Breast epithelium (tissue), 4 donors: ENCODE data around the gene CAMSAP2. TPM values are rescaled to one million over a fixed set of nuclear protein-coding genes. Genes with fewer than 3 reads are reported as not detected.

Source experiments
- DNase-seq, 2 donors: peaks; one replicate each; pipeline ENCODE4 v3.0.0-alpha.2; 2019; ENCODE audit warnings: low spot score in 2 of 2
- H3K27ac ChIP-seq, 2 donors: fragments of 200-600 bp; sonication (generic) in 1 of 2; one replicate each; pipeline ENCODE4 v1.5.1; 2016 to 2019; ENCODE audit warnings: mild to moderate bottlenecking in 1 of 2
- H3K27me3 ChIP-seq, 2 donors: fragments of 200-600 bp; sonication (generic) in 1 of 2; one replicate each; pipeline versions ENCODE4 v1.5.1 to v1.6.0; 2017 to 2019; ENCODE audit warnings: control low read depth in 1 of 2, mild to moderate bottlenecking in 1 of 2
- H3K36me3 ChIP-seq: fragments of 200-600 bp; one replicate; pipeline ENCODE4 v1.5.1; 2019
- H3K4me1 ChIP-seq, 2 donors: fragments of 200-600 bp; sonication (generic); one replicate each; pipeline ENCODE4 v1.5.1; 2016 to 2019; ENCODE audit warnings: control low read depth in 1 of 2
- H3K4me3 ChIP-seq, 3 donors: fragments of 200-600 bp; sonication (generic); 1 replicate in 2 of 3; 2 replicates in 1 of 3; pipeline ENCODE4 v1.5.1; 2016 to 2019; ENCODE audit warnings: mild to moderate bottlenecking in 3 of 3, moderate library complexity in 2 of 3
- H3K9me3 ChIP-seq, 2 donors: fragments of 200-600 bp; sonication (generic) in 1 of 2; one replicate each; pipeline ENCODE4 v1.5.1; 2016 to 2019; ENCODE audit warnings: control low read depth in 1 of 2
- POLR2A ChIP-seq: fragments of 450-650 bp; IDR thresholded peaks from one replicate; pipeline ENCODE4 v1.6.1; 2016; ENCODE audit warnings: antibody characterized with exemption, mild to moderate bottlenecking, moderate library complexity
- POLR2AphosphoS5 ChIP-seq, 3 donors: sonication (generic); formaldehyde crosslinking; IDR thresholded peaks; one replicate each; pipeline ENCODE4 v1.6.1; 2017; ENCODE audit warnings: antibody characterized with exemption in 3 of 3
- intact Hi-C: fragments of 100-400 bp; cut with DNase I; formaldehyde crosslinking; loops from one replicate; pipeline ENCODE4 v1.15.1; 2023; ENCODE audit warnings: low total_unique reads
- total RNA-seq, 3 donors: library from RNA; depleted of rRNA; stranded (reverse); fragments of >200 nt; gene quantifications; one replicate each; pipeline ENCODE4 v1.1.0, GENCODE V29; 2016
- TF ChIP-seq, protein P1 (sequence below), 3 donors: fragments of 450-650 bp; IDR thresholded peaks; one replicate each; pipeline ENCODE4 v1.5.1; 2016 to 2017; ENCODE audit warnings: antibody characterized with exemption in 3 of 3, mild to moderate bottlenecking in 3 of 3, moderate library complexity in 3 of 3

The CAMSAP2 gene
- total RNA-seq, 3 donors from 2014 or later: 36.4 to 42.4 (median 38.6) TPM

- Histone ChIP-seq H3K4me1 (no peaks in the 10 kb centered on the region), H3K27me3 (no peaks in the 10 kb centered on the region), H3K27ac (no peak overlapping the region), H3K9me3 (no peaks in the 10 kb centered on the region), H3K36me3 (no peaks in the 10 kb centered on the region), H3K4me3 (no peak overlapping the region)
- DNase-seq: no peak
- intact Hi-C loops: no loop called here
- no peak for TF ChIP-seq POLR2A
- TF ChIP-seq, protein P1, sequence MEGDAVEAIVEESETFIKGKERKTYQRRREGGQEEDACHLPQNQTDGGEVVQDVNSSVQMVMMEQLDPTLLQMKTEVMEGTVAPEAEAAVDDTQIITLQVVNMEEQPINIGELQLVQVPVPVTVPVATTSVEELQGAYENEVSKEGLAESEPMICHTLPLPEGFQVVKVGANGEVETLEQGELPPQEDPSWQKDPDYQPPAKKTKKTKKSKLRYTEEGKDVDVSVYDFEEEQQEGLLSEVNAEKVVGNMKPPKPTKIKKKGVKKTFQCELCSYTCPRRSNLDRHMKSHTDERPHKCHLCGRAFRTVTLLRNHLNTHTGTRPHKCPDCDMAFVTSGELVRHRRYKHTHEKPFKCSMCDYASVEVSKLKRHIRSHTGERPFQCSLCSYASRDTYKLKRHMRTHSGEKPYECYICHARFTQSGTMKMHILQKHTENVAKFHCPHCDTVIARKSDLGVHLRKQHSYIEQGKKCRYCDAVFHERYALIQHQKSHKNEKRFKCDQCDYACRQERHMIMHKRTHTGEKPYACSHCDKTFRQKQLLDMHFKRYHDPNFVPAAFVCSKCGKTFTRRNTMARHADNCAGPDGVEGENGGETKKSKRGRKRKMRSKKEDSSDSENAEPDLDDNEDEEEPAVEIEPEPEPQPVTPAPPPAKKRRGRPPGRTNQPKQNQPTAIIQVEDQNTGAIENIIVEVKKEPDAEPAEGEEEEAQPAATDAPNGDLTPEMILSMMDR (IDR thresholded peaks at IDR 0.05): no peak
- TF ChIP-seq POLR2AphosphoS5 (IDR thresholded peaks at IDR 0.05): no peak
Observed at GRCh38 chr1:200849430-200849829, 110.7 kb downstream of the CAMSAP2 start.

DNA sequence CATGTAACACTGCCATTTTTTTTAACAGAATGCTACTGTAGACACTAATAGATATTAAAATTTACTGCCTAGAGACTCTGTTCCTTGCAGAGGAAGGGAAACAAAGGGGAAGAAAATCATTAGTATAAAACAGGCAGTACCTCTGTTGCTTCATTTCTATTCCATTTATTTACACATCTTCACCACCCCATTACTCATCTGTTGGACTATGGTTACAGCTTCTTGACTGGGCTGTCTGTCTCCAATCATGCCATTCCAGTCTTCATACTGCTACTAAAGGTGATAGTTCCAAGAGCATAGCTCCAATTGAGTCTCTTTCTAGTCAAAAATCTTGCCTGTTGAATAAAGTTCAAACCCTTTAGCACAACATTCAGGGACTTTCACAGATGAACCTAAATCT, 111.9 kb downstream of the CAMSAP2 start:
- Histone ChIP-seq H3K27me3 (no peaks in the 10 kb centered on the region), H3K4me3 (no peak overlapping the region), H3K27ac (no peak overlapping the region), H3K4me1 (no peaks in the 10 kb centered on the region), H3K9me3 (no peaks in the 10 kb centered on the region), H3K36me3 (no peaks in the 10 kb centered on the region)
- intact Hi-C loops: no loop called here
- no peak for DNase-seq
- no peak for TF ChIP-seq POLR2AphosphoS5 (IDR thresholded peaks at IDR 0.05)
- TF ChIP-seq, protein P1 (IDR thresholded peaks at IDR 0.05): no peak
- TF ChIP-seq POLR2A: no peak

GRCh38 chr1:200856716-200857357, 118.1 kb downstream of the CAMSAP2 start:
- Histone ChIP-seq H3K9me3 (no peaks in the 10 kb centered on the region), H3K27me3 (no peaks in the 10 kb centered on the region), H3K27ac (no peak overlapping the region), H3K36me3 (no peaks in the 10 kb centered on the region), H3K4me1 (no peaks in the 10 kb centered on the region), H3K4me3 (no peak overlapping the region)
- DNase-seq: no peak
- TF ChIP-seq POLR2AphosphoS5 (IDR thresholded peaks at IDR 0.05): no peak
- TF ChIP-seq, protein P1 (IDR thresholded peaks at IDR 0.05): no peak
- TF ChIP-seq POLR2A: no peak
- intact Hi-C loops: no loop called here

DNA sequence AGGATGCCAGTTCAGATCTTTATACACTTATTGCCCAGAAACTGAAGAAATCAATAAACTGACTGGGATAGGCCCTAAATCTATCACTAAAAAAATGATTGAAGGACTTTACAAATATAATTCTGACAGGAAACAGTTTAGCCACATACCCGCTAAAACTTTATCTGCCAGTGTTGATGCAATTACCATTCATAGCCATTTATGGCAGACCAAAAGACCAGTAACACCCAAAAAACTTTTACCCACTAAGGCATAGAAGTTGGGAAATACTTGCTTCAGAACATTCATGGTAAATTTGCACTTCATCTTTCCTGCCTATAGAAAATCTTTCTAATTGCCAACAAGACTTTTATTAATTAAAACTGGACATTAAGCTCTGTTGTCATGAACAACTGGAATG, 119.1 kb downstream of the CAMSAP2 start:
- intact Hi-C loops: no loop called here
- TF ChIP-seq POLR2AphosphoS5 (IDR thresholded peaks at IDR 0.05) (no peak), POLR2A (no peak)
- TF ChIP-seq, protein P1 (IDR thresholded peaks at IDR 0.05): no peak
- H3K9me3 ChIP-seq: no peaks in the 10 kb centered on the region
- H3K36me3 ChIP-seq: no peaks in the 10 kb centered on the region
- no peaks in the 10 kb centered on the region for H3K27me3 ChIP-seq
- no peak overlapping the region for H3K4me3 ChIP-seq
- no peak overlapping the region for H3K27ac ChIP-seq
- no peaks in the 10 kb centered on the region for H3K4me1 ChIP-seq
- DNase-seq: no peak

DNA sequence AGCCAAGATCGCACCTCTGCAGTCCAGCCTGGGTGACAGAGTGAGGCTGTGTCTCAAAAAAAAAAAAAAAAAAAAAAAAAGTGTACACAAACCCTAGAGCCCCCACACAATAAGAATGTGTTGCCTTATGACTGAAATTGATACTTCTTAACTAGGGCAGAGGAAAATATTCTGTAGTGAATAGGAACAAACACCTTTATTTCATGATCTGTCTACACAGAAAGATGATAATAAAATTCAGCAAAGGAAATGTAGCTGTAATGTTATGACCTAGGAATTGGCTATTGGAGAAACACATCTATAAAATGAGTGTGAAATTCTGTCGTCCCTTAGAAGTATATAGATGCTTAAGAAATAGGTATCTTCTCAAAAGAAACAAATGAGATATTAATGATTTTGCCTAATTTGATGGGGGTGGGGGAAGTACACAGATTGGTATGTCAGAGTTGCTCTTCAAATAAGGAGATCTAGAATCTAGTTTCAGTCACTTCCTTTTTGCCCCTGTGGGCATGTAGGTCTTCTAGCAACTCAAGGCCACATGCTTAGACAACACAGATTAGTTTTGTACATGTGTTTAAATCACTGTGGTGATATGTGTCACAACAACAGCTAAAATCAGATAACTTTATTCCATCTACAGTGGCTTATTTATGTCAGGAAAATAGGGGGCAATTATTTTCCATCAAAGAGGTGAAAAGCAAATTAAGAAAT, 123.4 kb downstream of the CAMSAP2 start:
- no peak for DNase-seq
- H3K4me3 ChIP-seq: no peak overlapping the region
- H3K27me3 ChIP-seq: no peaks in the 10 kb centered on the region
- H3K4me1 ChIP-seq: no peaks in the 10 kb centered on the region
- H3K9me3 ChIP-seq: no peaks in the 10 kb centered on the region
- intact Hi-C loops: no loop called here
- no peak overlapping the region for H3K27ac ChIP-seq
- TF ChIP-seq, protein P1 (IDR thresholded peaks at IDR 0.05): no peak
- no peak for TF ChIP-seq POLR2A
- TF ChIP-seq POLR2AphosphoS5 (IDR thresholded peaks at IDR 0.05): no peak
- no peaks in the 10 kb centered on the region for H3K36me3 ChIP-seq
